ENCODE measurements around the gene ALOX12.

The ALOX12 gene

DNA sequence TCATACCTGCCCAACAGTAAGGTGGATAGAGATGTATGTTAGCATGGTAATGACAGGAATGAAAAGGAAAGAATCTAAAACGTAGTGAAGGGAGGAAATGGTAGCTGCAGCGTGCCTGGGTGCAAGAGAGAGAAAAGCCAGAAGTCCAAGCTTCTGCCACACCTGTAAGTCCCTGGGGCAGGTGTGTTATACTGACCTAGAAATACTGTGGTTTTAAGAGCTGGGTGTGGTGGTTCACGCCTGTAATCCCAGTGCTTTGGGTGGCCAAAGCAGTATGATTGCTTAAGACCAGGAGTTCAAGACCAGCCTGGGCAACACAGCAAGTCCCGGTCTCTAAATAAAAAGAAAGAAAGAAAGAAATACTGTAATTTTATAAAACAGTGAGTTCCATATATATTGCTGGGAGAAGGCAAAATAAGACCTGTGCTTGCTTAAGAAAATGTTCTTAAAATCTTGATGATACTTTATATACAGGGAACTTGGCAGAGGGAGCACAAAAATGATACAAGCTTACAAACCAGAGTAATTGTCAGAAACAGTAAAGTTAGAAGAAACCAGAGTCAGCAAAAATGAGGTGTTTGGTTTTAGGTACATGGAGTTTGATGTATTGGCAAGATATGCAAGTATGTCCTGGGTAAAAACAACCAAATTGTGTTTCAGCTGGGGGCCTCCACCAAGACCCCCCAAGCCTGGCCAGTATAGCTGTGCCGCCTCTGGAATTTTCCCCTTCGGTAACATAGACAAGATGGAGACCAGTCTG is 6.6 kb downstream of the ALOX12 start:
- no peaks in the 10 kb centered on the region for H4K20me1 ChIP-seq (ENCODE audit: insufficient read depth, low read length)
- H3K9ac ChIP-seq (ENCODE audit: low read length), result no peak overlapping the region
- H3F3A ChIP-seq (ENCODE audit: insufficient read depth, low read length), result no peaks in the 10 kb centered on the region
- H3K4me3 ChIP-seq (ENCODE audit: low read depth, low read length, poor library complexity, severe bottlenecking), result no peak overlapping the region
- no peaks in the 10 kb centered on the region for H3K9me2 ChIP-seq (ENCODE audit: low read depth, low read length)
- H3K4me1 ChIP-seq (ENCODE audit: insufficient read depth, low read length, severe bottlenecking), result no peaks in the 10 kb centered on the region
- TF ChIP-seq EZH2 (IDR thresholded peaks at IDR 0.05; ENCODE audit: borderline replicate concordance, low read length) (no peak), CTCF (IDR thresholded peaks at IDR 0.05; ENCODE audit: low read length) (no peak)
- H2AFZ ChIP-seq (ENCODE audit: low read length), result no peak overlapping the region
- H3K9me3 ChIP-seq (ENCODE audit: low read length), result no peaks in the 10 kb centered on the region
- H3K27ac ChIP-seq (ENCODE audit: low read depth, low read length, poor library complexity, severe bottlenecking), result no peak overlapping the region
- H3K4me2 ChIP-seq (ENCODE audit: low read length), result no peak overlapping the region
- H3K79me2 ChIP-seq (ENCODE audit: insufficient read depth, low read length), result no peaks in the 10 kb centered on the region
- peaks cover 32% of the 10 kb centered on the region; the same call in 1 of the 2 replicates for H3K36me3 ChIP-seq (ENCODE audit: insufficient read depth, low read length)
- H3K27me3 ChIP-seq (ENCODE audit: insufficient read depth, low read length), result no peaks in the 10 kb centered on the region

DNA sequence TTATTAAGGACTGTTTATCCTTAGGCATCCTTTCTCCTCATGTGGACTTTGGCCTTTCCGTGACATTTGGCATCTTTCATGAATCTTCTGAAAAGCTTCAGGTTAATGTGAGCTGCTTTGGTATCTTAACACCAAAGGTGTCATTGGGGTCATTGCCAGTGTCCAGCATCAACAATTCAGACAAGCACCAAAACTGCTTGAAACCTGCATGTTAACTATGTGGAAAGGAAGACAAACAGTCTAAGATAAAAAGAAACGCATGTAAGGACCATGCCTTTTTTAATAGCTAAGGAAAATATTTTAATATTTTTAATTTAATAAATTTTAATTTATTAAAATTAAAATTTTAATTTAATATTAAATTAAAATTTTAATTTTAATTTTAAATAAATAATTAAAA is 7.9 kb downstream of the ALOX12 start:
- Histone ChIP-seq H3K27ac (ENCODE audit: low read depth, low read length, poor library complexity, severe bottlenecking) (no peak overlapping the region), H3K4me1 (ENCODE audit: insufficient read depth, low read length, severe bottlenecking) (no peaks in the 10 kb centered on the region), H3K9ac (ENCODE audit: low read length) (no peak overlapping the region), H3K9me3 (ENCODE audit: low read length) (no peaks in the 10 kb centered on the region), H3K36me3 (ENCODE audit: insufficient read depth, low read length) (peaks cover 31% of the 10 kb centered on the region; the same call in 1 of the 2 replicates), H3K79me2 (ENCODE audit: insufficient read depth, low read length) (no peaks in the 10 kb centered on the region), H3K4me2 (ENCODE audit: low read length) (no peak overlapping the region), H3K4me3 (ENCODE audit: low read depth, low read length, poor library complexity, severe bottlenecking) (no peak overlapping the region), H2AFZ (ENCODE audit: low read length) (no peak overlapping the region), H4K20me1 (ENCODE audit: insufficient read depth, low read length) (no peaks in the 10 kb centered on the region), H3K27me3 (ENCODE audit: insufficient read depth, low read length) (no peaks in the 10 kb centered on the region), H3K9me2 (ENCODE audit: low read depth, low read length) (no peaks in the 10 kb centered on the region), H3F3A (ENCODE audit: insufficient read depth, low read length) (no peaks in the 10 kb centered on the region)
- TF ChIP-seq CTCF (IDR thresholded peaks at IDR 0.05; ENCODE audit: low read length), result no peak
- TF ChIP-seq EZH2 (IDR thresholded peaks at IDR 0.05; ENCODE audit: borderline replicate concordance, low read length), result no peak

- no peak overlapping the region for H3K4me2 ChIP-seq (ENCODE audit: low read length)
- no peaks in the 10 kb centered on the region for H4K20me1 ChIP-seq (ENCODE audit: insufficient read depth, low read length)
- no peaks in the 10 kb centered on the region for H3K9me3 ChIP-seq (ENCODE audit: low read length)
- H3F3A ChIP-seq (ENCODE audit: insufficient read depth, low read length), result no peaks in the 10 kb centered on the region
- H3K79me2 ChIP-seq (ENCODE audit: insufficient read depth, low read length), result no peaks in the 10 kb centered on the region
- no peak overlapping the region for H3K9ac ChIP-seq (ENCODE audit: low read length)
- no peaks in the 10 kb centered on the region for H3K9me2 ChIP-seq (ENCODE audit: low read depth, low read length)
- TF ChIP-seq EZH2 (IDR thresholded peaks at IDR 0.05; ENCODE audit: borderline replicate concordance, low read length), result no peak
- TF ChIP-seq CTCF (IDR thresholded peaks at IDR 0.05; ENCODE audit: low read length), result peak; percentile 82
- no peak overlapping the region for H3K27ac ChIP-seq (ENCODE audit: low read depth, low read length, poor library complexity, severe bottlenecking)
- H3K4me3 ChIP-seq (ENCODE audit: low read depth, low read length, poor library complexity, severe bottlenecking), result no peak overlapping the region
- H2AFZ ChIP-seq (ENCODE audit: low read length), result no peak overlapping the region
- H3K4me1 ChIP-seq (ENCODE audit: insufficient read depth, low read length, severe bottlenecking), result no peaks in the 10 kb centered on the region
- H3K27me3 ChIP-seq (ENCODE audit: insufficient read depth, low read length), result no peaks in the 10 kb centered on the region
- H3K36me3 ChIP-seq (ENCODE audit: insufficient read depth, low read length), result peaks cover 25% of the 10 kb centered on the region; the same call in 1 of the 2 replicates
Observed at GRCh38 chr17:7004398-7005253, 8.8 kb downstream of the ALOX12 start.

Data from OCI-LY1 (cell line).